ENCODE results near the gene ZFHX3.

Gene ZFHX3

GRCh38 chr16:73019457-73020362, 28.2 kb downstream of the ZFHX3 start:
- DNase-seq: peak; percentile 50

- peak; percentile 2 for DNase-seq
These were observed 29.0 kb downstream of the ZFHX3 start for GRCh38 chr16:73018821-73019456.

GRCh38 chr16:73017321-73017720, 30.6 kb downstream of the ZFHX3 start:
- DNase-seq: peak; percentile 31

- DNase-seq: no peak
These were observed 31.5 kb downstream of the ZFHX3 start for GRCh38 chr16:73016488-73016830.

- peak; percentile 34 for DNase-seq
These were observed 32.1 kb downstream of the ZFHX3 start for GRCh38 chr16:73015612-73016487.

GRCh38 chr16:73014768-73015167, 33.2 kb downstream of the ZFHX3 start:
- DNase-seq: peak; percentile 9

GRCh38 chr16:73013974-73014373, 34.0 kb downstream of the ZFHX3 start:
- DNase-seq: peak; percentile 33

GRCh38 chr16:73012341-73012740, 35.6 kb downstream of the ZFHX3 start:
- no peak for DNase-seq

- peak; percentile 17 for DNase-seq
These were observed 36.0 kb downstream of the ZFHX3 start for GRCh38 chr16:73011926-73012325.

- peak; percentile 54 for DNase-seq
These were observed 37.7 kb downstream of the ZFHX3 start for GRCh38 chr16:73010150-73010676.

- peak; percentile 13 for DNase-seq
These were observed 38.2 kb downstream of the ZFHX3 start for GRCh38 chr16:73009710-73010109.

GRCh38 chr16:73006026-73006425, 41.9 kb downstream of the ZFHX3 start:
- DNase-seq: no peak

GRCh38 chr16:73002866-73003265, 45.1 kb downstream of the ZFHX3 start:
- no peak for DNase-seq

- DNase-seq: no peak
These were observed 46.9 kb downstream of the ZFHX3 start for GRCh38 chr16:73000907-73001521.

GRCh38 chr16:73000020-73000906, 47.7 kb downstream of the ZFHX3 start:
- no peak for DNase-seq

- no peak for DNase-seq
These were observed 48.3 kb downstream of the ZFHX3 start for GRCh38 chr16:72999541-73000019.

GRCh38 chr16:72997141-72997542, 50.8 kb downstream of the ZFHX3 start:
- DNase-seq: peak; percentile 6

GRCh38 chr16:72996291-72997062, 51.5 kb downstream of the ZFHX3 start:
- peak; percentile 17 for DNase-seq

- DNase-seq: peak; percentile 41
These were observed 52.1 kb downstream of the ZFHX3 start for GRCh38 chr16:72995882-72996270.

- peak; percentile 59 for DNase-seq
These were observed 52.6 kb downstream of the ZFHX3 start for GRCh38 chr16:72995151-72995881.
